HG02885 (cell line): ENCODE results near the gene TIMD4.
"Not testable (repeated sequence)": the region's sequence is repeated elsewhere in the genome, so short reads cannot be mapped to it uniquely, and the experiment has no call there.

Experiments
- ATAC-seq: cut with Tn5 transposase; IDR thresholded peaks from one replicate; pipeline ENCODE4 v1.9.1; 2021; ENCODE audit warnings: mild to moderate bottlenecking; ENCODE audit not compliant: unreplicated experiment, poor library complexity

The TIMD4 gene

DNA sequence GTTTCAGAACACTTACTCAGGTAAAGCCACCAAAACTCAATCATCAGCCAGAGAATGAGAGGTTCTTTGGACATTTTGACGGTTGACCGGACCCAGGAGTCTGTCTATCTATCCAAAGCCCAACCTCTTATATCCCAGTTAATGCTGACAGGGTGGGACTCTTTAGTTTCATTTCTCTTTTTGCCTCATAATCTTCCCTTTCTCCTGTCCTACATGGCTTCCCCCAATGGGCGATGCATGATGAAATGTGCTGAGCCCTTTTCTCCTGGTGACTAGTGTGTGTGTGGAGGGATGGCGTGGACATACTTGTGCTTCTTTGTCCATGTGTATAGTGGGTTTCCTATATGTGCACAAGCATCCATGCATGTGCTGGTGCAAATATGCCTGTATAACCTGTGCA lies at the start of gene TIMD4:
Gene TIMD4, minus strand, starts transcription at position 102 of the 400 bp plus-strand sequence. Its CDS starts 28 bp downstream, at position 74.
- no peak for ATAC-seq

DNA sequence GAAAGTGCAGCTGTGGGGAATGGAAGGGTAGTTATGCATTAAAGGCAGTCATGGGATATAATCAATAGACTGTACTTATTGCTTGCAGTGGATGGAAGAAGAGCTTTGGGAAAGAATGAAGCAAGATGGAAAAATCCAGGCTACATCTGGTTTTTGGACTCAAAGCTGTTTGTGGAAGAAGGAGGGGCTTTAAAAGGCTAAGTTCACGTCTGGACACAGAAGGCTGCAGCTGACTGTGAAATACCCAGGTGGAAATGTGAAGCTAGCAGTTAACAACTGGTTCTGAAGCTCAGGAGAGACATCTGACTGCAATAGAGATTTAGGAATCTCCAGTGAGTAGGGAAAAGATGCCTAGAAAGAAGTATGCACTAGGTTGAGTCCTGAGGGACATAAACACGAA lies 43.2 kb upstream of the TIMD4 start:
- no peak for ATAC-seq

DNA sequence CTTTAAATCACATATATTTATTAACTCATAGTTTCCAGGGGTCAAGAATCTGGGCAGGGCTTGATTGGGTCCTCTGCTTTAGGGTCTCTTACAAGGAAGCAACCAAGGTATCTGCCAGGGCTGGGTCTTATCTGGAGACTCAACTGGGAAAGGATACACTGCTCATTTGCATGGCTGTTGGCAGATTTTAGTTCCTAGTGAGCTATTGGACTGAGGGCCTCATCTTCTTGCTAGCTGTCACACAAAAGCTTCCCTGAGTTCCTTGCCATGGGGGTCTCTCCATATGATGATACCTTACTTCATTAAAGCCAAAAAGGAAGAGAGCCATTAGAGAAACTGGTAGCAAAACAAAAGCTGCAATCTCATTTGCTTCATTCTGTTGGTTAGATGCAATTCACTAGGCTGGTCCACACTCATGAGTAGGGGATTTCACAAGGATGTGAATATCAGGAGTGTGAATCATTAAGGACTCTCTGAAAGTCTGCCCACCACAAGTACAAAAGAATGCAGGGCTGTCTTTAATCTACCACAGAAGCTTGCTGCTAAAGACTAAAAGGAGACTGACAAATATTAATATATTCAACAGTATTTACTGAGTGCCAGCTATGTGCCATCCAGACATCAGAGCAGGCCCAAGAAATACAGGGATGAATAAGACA lies 42.0 kb upstream of the TIMD4 start:
- ATAC-seq, result no peak

DNA sequence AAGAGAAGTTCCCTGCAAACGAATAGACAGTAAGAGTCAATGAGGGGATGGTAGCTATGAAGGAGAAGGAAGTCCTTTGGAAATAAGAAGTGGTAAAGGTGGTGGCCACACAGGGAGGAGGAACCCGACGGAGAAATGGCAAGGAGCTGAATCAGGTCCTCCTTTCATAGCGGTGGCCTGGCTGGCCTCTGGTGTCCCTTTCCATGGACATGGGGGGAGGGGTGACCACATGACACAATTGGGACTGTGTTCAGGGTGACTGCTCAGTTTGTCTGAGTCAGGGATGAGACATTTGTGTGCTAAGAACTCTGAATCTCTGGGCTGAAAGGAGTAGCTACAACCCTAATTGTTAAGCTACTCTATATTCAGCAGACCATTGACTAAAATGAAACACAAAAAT lies 28.7 kb upstream of the TIMD4 start:
- no peak for ATAC-seq

DNA sequence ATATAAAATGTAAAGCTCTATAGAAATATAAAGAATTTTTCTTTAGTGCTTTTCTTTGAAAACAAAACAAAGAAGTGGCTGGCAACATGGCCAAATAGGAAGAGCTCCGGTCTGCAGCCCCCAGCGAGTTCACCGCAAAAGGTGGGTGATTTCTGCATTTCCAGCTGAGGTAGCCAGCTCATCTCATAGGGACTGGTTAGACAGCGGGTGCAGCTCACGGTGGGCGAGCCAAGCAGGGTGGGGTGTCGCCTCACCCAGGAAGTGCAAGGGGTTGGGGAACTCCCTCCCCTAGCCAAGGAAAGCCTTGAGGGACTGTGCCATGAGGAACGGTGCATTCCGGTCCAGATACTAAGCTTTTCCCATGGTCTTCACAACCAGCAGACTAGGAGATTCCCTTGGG lies 21.0 kb upstream of the TIMD4 start:
- no peak for ATAC-seq

DNA sequence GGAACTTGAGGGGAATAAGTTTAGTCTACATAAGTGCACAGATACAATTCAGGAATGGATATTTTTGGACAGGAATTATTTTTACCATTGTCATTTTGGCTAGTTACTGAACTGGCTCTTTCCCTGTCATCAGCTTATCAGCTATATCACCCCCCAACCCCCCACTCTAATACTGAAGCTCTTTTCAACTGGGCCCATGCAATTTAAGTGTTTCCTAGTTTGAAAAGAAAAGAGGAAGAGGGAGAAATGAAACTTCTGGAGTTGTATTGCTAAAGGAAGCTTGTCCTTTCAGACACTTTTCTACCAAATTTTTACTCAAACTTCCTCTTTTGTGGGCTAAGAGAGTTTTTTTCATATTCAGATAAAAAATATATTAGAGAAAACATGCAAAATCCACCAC lies 18.5 kb upstream of the TIMD4 start:
- no peak for ATAC-seq

DNA sequence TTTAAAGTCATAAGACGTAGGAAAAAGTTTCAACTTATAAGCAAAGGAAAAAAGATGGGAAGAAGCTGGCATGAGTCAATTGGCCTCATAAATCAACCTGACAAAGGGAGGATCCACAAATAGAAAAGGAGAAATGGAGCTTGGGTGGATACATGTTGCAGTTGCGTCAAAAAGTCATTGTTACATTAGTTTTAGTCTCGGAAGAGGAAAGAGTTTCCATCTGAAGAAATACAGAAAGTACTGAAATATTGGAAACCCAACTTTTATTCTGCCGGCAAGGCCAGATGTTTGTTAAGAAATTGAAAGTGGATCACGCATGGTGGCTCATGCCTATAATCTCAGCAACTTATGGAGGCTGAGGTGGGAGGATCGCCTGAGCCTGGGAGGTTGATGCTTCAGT lies 11.3 kb upstream of the TIMD4 start:
- no peak for ATAC-seq

DNA sequence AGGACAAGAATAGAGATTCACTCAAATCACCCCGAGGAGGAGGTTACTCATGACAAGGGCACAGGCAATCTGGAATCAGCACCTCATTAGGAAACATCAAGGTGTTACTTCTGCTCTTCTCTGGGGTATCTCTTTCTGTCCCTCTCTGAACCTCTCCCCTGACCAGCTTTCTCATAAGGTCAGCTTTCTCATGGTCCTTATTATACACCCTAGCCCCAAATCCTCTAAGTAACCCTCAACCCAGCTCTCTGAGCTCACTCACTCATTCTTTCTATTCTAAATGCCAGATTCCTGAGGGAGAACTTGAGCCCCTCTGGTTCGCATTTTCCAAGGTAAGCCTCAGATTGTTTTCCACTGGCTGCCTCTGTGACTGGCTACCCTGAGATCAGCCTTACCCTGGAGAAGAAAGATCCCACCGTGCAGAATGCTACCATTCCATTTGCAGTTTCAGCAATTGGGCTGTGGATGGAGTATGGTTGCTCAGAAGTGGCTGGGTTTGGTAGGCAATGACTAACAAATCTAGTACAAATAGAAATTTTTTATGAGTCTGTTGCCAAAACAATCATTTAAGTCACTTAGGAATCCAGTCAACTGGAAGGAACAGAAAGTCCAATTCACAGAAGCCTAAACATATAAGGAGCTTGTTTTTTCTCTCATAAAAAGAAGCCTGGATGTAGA lies 9.0 kb upstream of the TIMD4 start:
- no peak for ATAC-seq

DNA sequence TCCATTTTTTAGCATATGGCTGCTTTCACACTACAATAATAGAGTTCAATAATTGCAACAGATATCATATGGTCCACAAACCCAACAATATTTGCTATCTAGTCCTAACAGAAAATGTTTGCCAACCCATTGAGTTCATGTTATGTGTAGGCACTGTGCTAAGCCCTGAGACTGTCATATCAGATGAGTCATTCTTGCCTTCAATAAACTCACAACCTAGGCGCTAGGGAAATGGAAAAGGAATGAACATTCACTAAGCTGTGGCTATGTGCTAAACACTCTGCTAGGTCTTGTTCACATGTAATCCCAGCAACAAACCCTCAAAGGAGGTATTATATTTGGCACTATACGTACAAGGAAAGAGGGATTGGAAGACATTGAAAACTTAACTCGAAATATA lies 8.4 kb upstream of the TIMD4 start:
- no peak for ATAC-seq

DNA sequence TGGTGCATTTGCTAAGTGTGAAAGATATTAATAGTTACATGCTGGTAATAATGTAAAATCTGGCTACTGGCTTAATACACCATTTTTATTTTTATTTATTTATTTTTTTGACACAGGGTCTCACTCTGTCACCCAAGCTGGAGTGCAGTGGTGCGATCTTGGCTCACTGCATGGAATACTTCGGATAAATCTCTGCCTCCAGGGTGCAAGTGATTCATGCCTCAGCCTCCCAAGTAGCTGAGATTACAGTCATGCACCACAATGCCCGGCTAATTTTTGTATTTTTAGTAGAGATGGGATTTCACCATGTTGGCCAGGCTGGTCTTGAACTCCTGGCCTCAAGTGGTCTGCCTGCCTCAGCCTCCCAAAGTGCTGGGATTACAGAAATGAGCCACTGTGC lies 4.4 kb upstream of the TIMD4 start:
- ATAC-seq, result not testable (repeated sequence)

DNA sequence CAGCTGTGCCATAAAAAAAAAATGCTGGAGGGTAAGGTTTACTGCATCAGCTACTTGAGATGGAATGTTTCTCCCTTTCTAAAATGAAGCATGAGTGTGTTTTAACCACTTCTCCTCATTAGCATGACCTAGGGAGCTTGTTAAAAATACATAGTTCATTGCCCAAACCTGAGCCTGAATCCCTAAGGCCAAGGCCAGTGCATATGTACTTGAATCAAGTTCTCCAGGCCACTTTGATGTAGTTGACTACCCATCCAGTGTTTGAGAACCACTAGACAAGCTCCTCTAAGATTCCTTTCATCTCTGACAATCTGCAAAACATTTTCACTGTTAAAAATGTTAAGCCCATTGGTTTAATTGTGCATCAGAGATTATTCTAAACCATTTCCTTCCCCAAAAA lies 6.7 kb downstream of the TIMD4 start:
- ATAC-seq, result no peak

DNA sequence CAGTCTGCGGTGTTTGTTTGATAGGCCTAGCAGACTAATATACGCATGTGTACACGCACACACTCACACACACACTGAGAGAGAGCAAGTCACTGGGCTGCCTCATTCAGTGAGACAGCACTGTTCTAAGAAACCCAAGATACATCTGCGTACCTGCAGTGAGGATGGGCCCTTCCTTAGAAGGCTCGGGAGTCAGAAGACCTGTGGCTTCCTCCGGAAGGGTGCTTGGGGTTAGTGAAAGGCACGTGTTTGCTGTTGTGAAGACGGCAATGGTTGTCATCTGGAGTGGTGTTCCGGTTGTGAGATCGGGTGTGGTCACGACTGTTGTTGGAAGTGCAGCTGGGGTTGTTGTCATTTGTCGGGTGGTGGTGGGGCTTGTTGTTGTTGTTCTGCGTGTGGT lies 11.7 kb downstream of the TIMD4 start:
- ATAC-seq, result no peak

DNA sequence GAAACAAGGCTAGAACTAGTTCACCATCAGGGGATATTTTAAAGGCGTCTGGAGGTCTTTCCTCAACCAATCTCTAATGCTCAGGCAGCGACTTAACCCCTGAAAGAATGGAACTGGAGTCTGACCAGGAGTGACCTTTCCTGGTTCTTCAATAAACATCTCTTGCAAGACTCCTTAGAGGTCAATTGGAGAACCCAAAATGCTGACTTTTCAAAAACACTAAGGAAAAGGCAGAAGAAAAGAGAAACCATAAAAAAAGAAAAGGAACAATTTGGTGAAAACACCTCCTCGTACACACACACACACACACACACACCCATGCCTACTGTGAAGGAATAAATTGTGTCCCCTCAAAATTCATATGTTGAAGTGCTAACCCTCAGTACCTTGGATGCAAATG lies 12.3 kb downstream of the TIMD4 start:
- ATAC-seq, result no peak

DNA sequence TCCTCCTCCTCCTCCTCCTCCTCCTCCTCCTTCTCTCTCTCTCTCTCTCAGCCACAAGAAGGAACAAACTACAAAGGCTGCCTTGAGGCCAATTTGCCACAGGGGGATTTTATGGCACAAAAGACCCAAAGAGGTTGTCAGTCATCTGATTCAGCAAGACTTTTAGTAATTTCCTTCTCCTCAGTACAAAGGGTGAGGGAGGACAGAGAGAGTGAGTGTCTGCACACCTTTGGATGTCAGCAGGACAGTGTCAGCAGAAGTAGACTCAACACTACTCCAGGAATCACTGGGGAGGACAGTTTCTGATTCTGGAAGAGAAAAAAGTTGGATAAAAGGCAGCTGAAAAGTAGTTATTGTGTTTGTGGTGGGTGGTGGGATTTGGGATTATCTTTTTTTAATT lies 13.6 kb downstream of the TIMD4 start:
- no peak for ATAC-seq

DNA sequence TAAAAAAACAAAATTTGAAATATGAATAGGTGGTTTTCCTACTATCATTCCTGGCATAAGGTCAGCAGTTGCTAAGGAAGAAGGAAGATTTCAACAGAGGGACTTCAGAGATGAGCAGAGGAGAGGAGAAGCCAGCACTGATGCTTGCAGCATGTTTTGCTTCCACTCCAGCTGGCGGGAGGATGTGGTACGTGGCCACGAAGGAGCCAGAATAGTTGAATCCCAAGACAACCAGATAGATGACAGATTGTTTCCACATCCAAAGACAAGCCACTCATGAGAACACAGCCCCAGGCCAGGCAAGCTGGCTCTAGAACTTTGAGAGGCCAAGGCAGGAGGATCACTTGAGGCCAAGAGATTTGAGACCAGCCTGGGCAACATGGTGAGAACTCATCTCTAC lies 15.1 kb downstream of the TIMD4 start:
- ATAC-seq, result no peak

DNA sequence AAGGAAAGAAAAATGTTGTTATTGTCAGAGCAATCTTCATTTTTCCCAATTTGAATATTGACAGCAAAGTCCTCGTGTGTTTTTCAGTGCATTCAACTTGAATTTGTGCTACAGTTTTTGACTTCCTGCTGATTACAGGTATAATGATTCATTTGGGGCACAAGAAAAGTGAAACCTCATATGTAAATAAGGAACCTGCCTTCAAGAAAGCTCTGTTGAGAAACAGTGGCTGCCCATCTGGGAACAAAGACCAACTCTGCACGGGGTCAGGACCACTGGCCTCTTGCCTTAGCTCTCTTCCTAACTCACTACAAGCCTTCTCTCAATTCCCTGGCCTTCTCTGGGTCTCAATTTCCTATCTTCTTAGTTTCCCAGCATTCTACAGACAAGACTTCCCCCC lies 21.0 kb downstream of the TIMD4 start:
- ATAC-seq, result peak; percentile 97

DNA sequence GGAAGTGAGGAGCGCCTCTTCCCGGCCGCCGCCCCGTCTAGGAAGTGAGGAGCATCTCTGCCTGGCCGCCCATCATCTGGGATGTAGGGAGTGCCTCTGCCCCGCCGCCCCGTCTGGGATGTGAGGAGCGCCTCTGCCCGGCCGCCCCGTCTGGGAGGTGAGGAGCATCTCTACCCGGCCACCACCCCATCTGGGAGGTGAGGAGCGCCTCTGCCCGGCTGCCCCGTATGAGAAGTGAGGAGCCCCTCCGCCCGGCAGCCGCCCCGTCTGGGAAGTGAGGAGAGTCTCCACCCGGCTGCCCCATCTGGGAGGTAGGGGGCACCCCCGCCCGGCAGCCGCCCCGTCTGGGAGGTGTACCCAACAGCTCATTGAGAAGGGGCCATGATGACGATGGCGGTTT lies 22.6 kb downstream of the TIMD4 start:
- ATAC-seq, result not testable (repeated sequence)

DNA sequence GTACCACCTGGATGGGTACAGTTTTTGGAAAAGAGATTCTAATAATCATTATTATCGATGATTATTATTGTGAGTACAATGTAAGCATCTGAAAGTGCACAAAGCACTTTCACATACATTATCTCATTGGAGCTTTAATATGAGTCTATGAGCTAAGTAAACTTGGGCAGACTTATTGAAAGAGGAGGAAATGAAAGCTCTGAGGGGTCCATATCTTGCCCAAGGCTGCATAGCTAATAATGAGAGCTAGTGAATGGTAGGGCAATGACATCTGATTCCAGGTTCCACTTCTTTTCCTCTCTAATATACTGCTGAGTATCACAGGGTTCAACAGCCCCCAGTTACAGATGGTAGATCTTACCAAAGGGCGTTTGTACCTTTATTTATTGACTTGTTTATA lies 26.1 kb downstream of the TIMD4 start:
- ATAC-seq, result peak; percentile 50

DNA sequence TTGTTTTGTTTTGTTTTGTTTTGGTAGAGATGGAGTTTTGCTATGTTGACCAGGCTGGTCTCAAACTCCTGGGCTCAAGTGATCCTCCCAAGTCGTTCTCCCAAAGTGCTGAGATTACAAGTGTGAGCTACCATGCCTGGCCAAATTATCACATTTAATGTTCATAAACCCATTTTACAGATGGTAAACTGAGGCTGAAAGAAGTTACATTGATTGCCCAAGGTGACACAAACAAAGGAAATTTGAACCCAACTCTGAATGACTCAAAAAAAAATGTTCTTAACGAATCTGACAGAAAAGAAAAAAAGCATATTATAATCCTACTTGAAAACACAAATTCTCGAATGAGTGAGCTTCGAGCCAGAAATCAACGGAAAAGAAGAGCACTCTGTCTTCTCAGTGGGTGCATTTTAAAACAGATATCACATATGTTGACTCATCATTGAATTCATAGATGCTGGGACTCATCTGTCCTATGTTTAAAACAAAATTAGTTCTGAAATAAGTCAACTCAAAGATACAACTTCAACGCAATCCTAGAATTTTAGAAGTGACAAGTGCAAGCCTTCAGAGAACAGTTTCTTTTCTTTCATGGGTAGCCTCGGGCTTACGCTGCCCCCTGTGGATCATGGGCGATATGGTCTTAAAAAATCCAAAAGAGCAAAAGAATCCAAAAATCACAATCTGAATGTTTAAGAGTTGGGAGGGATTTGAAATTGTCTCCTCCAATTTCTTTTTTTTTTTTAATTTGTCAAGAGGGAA lies 28.4 kb downstream of the TIMD4 start:
- ATAC-seq, result no peak

DNA sequence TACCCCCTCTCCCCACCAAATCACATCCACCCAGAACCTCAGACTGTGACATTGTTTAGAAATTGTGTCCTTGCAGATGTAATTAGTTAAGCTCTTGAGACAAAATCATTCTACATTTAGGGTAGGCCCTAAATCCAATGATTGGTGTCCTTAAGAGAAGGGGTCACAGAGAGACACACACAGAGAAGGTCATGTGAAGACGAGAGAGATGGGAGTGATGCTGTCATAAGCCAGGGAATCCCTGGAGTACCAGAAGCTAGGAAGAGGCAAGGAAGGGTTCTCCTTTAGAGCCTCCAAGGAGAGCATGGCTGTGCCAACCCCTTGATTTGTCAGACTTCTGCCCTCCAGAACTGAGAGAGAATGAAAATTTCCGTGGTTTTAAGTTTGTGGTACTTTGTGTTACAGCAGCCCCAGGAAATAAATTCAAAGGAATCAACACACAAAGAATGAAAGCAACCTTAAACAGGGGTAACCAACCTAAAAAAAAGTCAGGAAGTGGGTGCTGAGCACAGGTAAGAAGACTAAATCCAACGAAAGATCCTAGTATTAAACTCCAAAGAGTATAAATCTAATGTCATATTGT lies 33.6 kb downstream of the TIMD4 start:
- no peak for ATAC-seq

DNA sequence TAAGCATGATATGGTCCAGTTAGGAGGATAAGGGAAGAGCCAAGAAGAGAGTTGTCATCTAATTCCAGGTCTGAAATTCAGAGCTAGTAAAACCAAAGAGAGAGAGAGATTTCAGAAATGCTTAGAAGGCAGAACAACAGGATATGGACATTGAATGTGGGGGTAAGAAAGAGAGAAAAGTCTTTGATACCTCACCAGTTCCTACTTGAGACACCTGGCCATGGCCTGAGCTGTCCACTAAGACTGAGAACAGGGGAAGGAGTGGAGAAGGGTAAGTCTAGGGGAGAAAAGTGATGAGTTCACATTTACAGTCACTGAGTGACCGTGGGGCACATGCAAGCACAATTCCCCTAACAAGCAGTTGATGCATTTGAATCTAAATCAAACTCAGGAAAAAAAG lies 35.5 kb downstream of the TIMD4 start:
- ATAC-seq, result no peak
